ENCODE results near the gene BATF3.
A peak's percentile ranks its signal among the peaks of the same experiment; 100 is the strongest.

The BATF3 gene

GRCh38 chr1:212670882-212671281, 28.8 kb downstream of the BATF3 start:
- Mint-ChIP-seq H3K4me3 (no peak overlapping the region), H3K36me3 (ENCODE audit: low read depth) (no peaks in the 10 kb centered on the region), H3K9me3 (no peaks in the 10 kb centered on the region), H3K27me3 (ENCODE audit: low read depth, poor library complexity) (peaks cover 4% of the 10 kb centered on the region), H3K27ac (no peak overlapping the region), H3K4me1 (peaks cover 31% of the 10 kb centered on the region)
- no peak for TF ChIP-seq CTCF (IDR thresholded peaks at IDR 0.05)
- DNase-seq, result no peak

GRCh38 chr1:212670301-212670700, 29.3 kb downstream of the BATF3 start:
- no peak for TF ChIP-seq CTCF (IDR thresholded peaks at IDR 0.05)
- peaks cover 7% of the 10 kb centered on the region for H3K27me3 Mint-ChIP-seq (ENCODE audit: low read depth, poor library complexity)
- H3K36me3 Mint-ChIP-seq (ENCODE audit: low read depth), result no peaks in the 10 kb centered on the region
- H3K4me1 Mint-ChIP-seq, result peaks cover 31% of the 10 kb centered on the region
- no peak overlapping the region for H3K4me3 Mint-ChIP-seq
- no peak for DNase-seq
- H3K27ac Mint-ChIP-seq, result no peak overlapping the region
- H3K9me3 Mint-ChIP-seq, result no peaks in the 10 kb centered on the region

GRCh38 chr1:212669600-212669999, 30.0 kb downstream of the BATF3 start:
- TF ChIP-seq CTCF (IDR thresholded peaks at IDR 0.05), result no peak
- DNase-seq, result no peak
- no peak overlapping the region for H3K4me3 Mint-ChIP-seq
- no peaks in the 10 kb centered on the region for H3K9me3 Mint-ChIP-seq
- no peaks in the 10 kb centered on the region for H3K36me3 Mint-ChIP-seq (ENCODE audit: low read depth)
- no peak overlapping the region for H3K27ac Mint-ChIP-seq
- H3K4me1 Mint-ChIP-seq, result peaks cover 31% of the 10 kb centered on the region
- peaks cover 8% of the 10 kb centered on the region for H3K27me3 Mint-ChIP-seq (ENCODE audit: low read depth, poor library complexity)

GRCh38 chr1:212669102-212669501, 30.5 kb downstream of the BATF3 start:
- no peak for DNase-seq
- TF ChIP-seq CTCF (IDR thresholded peaks at IDR 0.05), result peak; percentile 20
- no peak overlapping the region for H3K4me3 Mint-ChIP-seq
- no peak overlapping the region for H3K27ac Mint-ChIP-seq
- peaks cover 12% of the 10 kb centered on the region for H3K27me3 Mint-ChIP-seq (ENCODE audit: low read depth, poor library complexity)
- H3K4me1 Mint-ChIP-seq, result peaks cover 31% of the 10 kb centered on the region
- H3K36me3 Mint-ChIP-seq (ENCODE audit: low read depth), result no peaks in the 10 kb centered on the region
- H3K9me3 Mint-ChIP-seq, result no peaks in the 10 kb centered on the region

- H3K4me1 Mint-ChIP-seq, result peaks cover 31% of the 10 kb centered on the region
- H3K9me3 Mint-ChIP-seq, result no peaks in the 10 kb centered on the region
- TF ChIP-seq CTCF (IDR thresholded peaks at IDR 0.05), result no peak
- no peak for DNase-seq
- no peaks in the 10 kb centered on the region for H3K36me3 Mint-ChIP-seq (ENCODE audit: low read depth)
- H3K27me3 Mint-ChIP-seq (ENCODE audit: low read depth, poor library complexity), result peaks cover 9% of the 10 kb centered on the region
- no peak overlapping the region for H3K4me3 Mint-ChIP-seq
- H3K27ac Mint-ChIP-seq, result no peak overlapping the region
These were observed 31.2 kb downstream of the BATF3 start for GRCh38 chr1:212668477-212668876.

DNA sequence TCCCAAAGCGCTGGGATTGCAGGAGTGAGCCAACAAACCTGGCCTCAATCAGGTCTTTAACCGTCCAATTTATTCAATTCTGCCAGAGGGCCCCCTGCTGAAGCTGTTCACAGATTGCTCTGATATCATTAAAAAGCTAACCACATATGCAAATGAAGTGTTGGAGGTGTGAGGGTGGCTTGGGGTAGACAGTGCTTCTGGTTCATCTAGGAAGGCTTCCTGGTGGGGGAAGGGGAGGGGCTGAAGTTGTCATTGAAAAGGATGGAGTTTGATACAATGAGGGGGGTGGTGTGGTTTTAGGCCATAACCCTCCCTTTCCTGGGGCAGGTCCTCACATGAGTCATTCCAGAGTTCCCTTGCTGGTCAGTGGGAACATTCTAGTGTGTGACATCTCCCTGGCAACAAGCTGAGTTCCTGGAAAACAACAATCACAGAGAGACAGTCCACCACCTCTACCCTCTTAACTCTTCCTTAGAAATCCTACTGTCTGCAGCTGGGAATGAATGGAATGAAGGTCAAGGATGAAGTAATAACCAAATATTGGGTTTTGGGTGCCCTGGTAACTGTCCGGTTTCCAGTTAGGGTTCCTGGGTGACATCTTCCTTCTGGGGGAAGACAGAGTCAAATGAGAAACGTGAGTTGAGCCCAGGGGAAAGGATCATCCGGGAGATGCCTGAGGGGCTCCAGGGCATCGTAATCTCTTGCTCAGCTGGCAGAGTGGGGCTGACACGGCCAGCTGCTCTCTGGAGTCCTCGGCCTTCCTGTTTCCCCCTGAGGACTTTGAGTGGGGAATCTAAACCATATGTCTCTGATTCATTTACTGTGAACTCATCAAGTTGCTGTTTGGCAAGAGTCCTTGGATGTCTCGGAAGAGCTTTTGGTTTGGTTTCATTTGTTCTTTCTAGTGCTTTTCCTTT, 32.2 kb downstream of the BATF3 start:
- no peak for TF ChIP-seq CTCF (IDR thresholded peaks at IDR 0.05)
- Mint-ChIP-seq H3K4me3 (no peak overlapping the region), H3K9me3 (no peaks in the 10 kb centered on the region), H3K27me3 (ENCODE audit: low read depth, poor library complexity) (peaks cover 9% of the 10 kb centered on the region), H3K4me1 (peaks cover 31% of the 10 kb centered on the region), H3K36me3 (ENCODE audit: low read depth) (no peaks in the 10 kb centered on the region), H3K27ac (peak overlapping the region; percentile 93)
- no peak for DNase-seq

Data from nephron progenitor cell (in vitro differentiated cells).